ENCODE data around the gene SLC35D2.

DNA sequence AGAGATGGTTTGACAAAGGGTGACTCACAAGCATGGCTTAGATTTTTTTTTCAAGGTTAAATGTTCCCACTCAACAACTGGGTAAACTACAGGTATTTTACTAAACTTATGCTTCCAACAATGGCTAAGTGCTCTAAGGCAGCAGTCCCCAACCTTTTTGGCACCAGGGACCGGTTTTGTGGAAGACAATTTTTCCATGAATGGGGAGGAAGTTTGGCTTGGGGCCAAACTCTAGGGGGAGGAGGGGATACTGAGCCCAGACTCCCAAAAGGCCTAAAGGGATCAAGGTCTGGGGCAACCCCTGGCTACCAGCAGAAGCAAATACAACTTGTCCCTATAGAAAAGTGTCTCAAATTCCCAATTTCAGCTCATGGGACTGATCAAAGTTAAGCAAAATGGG lies 49.6 kb downstream of the SLC35D2 start:
- TF ChIP-seq, protein P1, sequence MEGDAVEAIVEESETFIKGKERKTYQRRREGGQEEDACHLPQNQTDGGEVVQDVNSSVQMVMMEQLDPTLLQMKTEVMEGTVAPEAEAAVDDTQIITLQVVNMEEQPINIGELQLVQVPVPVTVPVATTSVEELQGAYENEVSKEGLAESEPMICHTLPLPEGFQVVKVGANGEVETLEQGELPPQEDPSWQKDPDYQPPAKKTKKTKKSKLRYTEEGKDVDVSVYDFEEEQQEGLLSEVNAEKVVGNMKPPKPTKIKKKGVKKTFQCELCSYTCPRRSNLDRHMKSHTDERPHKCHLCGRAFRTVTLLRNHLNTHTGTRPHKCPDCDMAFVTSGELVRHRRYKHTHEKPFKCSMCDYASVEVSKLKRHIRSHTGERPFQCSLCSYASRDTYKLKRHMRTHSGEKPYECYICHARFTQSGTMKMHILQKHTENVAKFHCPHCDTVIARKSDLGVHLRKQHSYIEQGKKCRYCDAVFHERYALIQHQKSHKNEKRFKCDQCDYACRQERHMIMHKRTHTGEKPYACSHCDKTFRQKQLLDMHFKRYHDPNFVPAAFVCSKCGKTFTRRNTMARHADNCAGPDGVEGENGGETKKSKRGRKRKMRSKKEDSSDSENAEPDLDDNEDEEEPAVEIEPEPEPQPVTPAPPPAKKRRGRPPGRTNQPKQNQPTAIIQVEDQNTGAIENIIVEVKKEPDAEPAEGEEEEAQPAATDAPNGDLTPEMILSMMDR (IDR thresholded peaks at IDR 0.05 in 8 of 11, conservative IDR thresholded peaks at IDR 0.05 in 3 of 11) = no peak
- no peak for TF ChIP-seq POLR2A (IDR thresholded peaks at IDR 0.05)

Measured in spleen (tissue), 7 donors.